HS-5 (cell line): Measurements from ENCODE around the gene FOXA2.
"Not testable (repeated sequence)": the region's sequence is repeated elsewhere in the genome, so short reads cannot be mapped to it uniquely, and the experiment has no call there.

ENCODE experiments used
- DNase-seq: peaks from one replicate; pipeline ENCODE4 v3.0.0-alpha.2; 2012; ENCODE audit warnings: low read depth

The FOXA2 gene

DNA sequence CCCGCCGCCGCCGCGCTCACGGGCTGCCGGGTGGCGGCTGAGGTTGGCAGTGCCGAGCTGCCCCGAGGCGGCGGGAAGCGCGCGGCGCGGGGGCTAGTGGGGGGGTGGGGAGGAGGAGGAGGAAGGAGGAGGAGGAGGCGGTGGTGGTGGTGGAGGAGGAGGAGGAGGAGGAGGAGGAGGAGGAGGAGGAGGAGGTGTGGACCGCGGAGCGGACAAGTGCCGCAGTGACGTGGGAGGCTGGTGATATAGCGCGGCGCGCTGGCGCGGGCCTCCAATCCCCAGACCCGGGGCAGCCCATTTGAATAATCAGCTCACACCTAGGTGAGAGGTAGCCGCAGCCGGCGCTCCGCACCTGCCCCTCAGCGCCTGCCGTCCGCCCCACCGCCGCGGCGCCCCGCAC, at the start of gene FOXA2:
Gene FOXA2 (minus strand): TSS at position 51 of the 400 bp plus-strand sequence. CDS start 294 bp downstream, outside the sequence.
- DNase-seq = no peak

DNA sequence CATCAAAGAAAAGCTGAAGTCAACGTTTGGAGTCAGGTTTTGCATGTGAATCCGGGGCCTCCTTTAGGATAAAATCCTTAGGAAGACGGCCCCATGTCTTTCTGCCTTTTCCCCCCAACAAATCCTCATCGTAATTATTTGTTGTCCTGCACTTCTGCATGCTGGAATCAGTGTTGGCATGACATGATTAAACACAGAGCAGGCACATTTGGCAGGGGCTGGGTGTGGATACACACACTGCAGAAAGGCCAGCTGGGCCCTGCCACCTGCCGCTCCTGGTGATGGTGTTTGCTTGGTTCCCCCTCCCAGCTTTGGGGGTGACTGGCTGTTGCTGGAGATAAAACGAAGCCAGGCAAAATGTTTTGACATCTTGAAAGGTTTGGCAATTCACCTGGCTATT, 46.3 kb upstream of the FOXA2 start:
- DNase-seq = no peak

DNA sequence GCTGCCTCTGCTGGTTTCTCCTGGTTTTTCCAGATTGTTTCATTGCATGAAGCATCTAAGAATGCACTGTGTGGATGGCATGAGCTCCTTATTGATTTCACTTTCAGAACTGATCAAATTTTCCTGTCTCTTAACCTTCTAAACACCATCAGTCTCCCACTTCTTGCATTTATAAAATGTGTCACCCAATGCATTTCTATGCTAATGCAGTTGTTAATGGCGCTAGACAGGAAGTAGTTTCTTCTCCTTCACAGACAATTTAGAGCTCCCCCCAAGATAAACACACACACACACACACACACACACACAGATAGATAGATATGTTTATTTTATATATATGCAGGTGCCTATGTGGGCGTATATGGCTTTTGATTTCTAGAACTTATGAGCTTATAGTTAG, 45.6 kb upstream of the FOXA2 start:
- DNase-seq = no peak

DNA sequence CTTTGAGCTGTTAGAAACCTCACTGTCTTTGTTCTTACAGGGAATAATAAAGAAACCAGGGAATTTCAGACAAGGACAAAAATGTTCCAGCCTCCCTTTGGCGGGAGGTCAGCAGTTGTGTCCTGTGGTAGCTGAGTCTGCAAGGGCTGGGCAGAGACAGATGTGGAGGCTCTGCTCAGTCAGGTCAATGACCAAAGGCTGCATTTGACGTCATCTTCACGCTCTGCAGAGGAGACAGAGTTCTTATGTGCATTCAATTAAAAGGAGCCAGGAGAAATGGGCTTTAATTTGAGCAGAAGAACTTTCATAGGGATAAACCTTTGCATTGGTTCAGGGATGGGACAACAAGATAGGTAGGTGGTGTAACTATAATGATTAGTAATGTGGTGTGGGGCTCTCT, 45.1 kb upstream of the FOXA2 start:
- DNase-seq = no peak

DNA sequence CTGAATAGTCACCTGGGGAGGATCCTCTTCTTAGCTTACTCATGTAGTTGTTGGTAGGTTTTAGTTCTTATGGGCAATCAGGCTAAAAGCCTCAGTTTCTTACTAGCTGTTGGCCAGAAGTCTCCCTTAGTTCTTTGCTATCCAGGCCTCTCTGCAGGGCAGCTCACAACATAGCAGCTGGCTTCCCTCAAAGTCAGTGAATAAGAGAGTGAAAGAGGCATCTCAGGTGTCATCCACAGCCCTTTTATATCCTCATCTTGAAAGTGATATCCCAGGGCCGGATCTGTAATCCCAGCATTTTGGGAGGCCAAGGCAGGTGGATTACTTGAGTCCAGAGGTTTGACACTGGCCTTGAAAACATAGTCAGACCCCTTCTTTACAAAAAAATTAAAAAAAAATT, 42.1 kb upstream of the FOXA2 start:
- no peak for DNase-seq

DNA sequence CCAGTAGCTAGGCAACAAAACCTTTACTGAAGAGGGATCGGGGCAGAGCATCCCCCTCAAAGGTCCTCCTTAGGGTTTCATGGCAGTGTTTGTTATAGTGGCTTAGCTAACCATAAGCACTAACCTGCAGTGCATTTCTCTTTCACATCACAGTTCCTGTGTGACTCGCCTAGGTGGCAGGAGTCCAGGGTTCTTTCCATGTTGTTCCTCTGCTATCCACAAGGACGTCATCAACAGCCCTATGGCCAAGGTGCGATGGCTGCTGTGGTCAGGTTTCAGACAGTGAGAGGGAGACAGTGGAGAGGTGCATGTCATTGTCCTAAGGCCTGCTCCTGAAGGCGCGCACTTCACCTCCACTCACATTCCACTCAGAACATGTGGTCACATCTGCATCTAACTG, 38.8 kb upstream of the FOXA2 start:
- no peak for DNase-seq

DNA sequence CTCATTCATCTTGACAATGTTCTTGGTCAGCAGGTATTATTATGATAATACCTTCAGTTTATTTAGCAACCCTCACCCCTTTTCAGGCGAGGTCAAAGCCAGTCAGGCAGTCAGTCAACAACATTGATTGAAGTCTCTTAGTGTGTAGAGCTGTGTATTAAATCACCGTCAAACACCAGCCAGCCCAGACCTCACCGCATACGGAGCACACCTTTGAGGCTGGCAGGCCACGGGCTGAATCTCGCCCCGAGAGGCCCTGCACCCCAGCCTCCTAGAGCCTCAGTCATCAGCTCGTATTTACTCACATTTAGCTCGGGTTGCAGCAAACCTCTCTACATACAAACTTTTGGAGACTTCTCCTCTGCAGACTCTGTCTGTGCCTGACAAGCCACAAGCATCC, 36.0 kb upstream of the FOXA2 start:
- no peak for DNase-seq

DNA sequence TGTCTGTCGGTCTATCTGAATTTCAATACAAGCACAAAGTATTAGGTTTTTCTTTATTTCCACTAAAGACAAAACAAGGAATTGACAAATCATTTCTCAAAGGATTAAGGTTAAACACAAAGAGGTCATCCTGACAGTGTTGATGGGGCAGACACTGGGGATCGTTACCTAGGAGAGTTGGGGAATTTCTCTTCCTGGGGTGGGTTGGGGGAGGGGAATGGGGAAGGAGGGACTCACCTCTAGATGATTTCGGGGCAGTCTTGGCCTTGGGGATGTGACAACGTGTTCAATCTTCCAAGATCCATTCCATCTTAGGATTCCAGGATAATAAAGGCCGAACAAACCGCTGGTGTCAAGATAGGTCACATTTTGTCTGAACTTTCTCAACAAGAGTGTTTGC, 35.4 kb upstream of the FOXA2 start:
- DNase-seq = no peak

DNA sequence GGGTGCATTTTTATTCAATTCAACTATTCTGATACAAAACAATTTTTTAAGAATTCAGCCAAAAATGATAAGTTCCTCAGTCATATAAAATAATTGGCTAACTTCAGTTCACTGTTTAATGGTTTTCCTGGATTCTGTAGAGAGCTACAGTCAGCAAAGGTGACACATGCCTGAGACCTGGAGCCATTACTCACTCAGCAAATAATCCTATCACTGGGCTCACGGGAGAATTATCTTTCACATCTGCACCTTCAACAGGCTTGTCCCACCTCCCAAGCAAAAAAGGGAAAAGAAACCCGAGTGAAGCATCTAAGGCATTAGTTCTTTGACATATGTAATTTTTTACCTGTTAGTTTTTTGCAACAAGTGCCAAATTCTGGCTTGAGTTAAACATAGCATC, 34.9 kb upstream of the FOXA2 start:
- no peak for DNase-seq

DNA sequence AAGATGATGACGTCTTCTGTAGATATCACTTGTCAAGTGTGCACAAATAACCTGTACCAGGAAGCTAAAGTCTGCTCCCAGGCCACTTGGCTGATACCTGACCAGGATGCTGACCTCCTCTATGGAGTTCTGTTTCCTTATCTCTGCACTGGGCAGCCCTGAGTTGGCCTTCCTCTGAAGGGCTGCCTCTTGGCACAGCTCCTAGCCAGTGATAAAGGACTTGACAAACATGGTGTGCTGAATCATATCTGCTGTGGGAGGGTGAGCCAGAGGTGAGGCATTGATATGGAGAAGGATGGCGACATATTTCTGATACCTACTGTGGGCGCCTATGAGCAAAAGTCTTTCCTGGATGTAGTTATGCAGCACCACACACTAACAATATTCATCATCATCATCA, 32.8 kb upstream of the FOXA2 start:
- no peak for DNase-seq

DNA sequence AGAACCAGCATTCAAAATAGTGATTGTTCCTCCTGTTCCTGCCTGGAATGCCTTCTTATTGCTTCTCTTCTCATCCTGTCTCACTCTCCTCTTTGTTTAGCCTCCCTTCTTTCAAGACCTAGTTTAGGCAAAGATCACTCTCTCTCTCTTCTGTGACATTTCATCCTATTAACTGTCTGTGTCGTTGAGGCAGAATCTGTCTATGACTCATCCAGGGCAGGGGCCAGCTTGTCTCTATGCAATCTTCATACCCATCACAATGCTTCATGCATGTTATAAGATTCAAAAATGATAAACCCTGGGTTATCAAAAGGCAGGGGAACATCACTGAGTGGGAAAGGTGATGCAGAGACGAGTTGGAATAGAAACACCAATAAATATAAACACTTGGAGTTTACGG, 32.2 kb upstream of the FOXA2 start:
- DNase-seq = no peak

DNA sequence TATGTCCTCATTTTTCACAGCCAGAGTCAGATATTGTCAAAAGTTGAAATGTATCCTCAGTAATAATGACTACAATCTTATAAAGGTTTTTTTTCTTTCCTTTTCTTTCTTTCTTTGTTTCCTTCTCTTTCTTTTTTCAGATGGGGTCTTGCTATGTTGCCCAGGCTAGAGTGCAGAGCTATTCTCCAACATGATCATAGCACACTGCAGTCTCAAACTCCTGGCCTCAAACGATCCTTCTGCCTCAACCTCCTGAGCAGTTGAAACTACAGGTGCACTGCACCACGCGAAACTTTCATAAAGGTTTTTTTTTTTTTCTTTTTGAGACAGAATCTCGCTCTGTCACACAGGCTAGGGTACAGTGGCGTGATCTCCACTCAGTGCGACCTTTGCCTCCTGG, 31.1 kb upstream of the FOXA2 start:
- no peak for DNase-seq

DNA sequence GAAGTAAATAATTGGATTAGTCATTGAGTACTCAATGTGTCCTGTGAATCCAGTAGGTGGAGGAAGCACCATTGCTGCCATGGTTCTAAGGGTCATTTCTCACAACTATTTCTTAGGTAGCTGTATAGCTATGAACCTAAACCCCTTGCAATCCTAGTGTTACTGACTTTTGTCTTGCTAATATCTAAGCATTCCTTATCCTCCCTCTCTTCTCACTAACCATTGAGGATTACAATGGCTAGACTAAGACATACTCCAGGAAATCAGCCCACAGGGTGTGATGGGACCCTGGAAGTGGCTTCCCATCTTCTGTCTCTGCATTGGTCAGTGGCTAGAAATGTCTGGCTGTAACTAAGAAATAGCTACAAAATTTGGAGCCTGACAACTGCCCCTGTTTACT, 27.3 kb upstream of the FOXA2 start:
- DNase-seq = no peak

DNA sequence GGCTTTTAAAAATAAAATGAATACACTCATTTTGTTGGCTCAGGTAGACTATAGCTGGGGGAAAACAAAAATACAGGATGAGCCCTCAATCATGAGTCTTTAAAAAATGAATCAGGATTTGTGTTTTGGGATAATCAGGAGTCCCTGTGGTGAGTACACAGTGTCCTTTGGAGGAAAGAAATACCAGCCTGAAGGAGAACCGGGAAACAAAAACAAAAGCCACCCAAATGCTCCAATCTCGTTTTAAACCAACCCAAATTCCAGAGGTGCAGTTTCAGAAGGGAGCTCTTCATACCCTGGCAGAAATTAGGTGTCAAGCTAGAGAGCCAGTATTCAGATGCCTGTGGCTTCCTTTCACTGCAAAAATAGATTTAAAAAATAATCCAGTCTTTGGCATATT, 23.3 kb upstream of the FOXA2 start:
- no peak for DNase-seq

DNA sequence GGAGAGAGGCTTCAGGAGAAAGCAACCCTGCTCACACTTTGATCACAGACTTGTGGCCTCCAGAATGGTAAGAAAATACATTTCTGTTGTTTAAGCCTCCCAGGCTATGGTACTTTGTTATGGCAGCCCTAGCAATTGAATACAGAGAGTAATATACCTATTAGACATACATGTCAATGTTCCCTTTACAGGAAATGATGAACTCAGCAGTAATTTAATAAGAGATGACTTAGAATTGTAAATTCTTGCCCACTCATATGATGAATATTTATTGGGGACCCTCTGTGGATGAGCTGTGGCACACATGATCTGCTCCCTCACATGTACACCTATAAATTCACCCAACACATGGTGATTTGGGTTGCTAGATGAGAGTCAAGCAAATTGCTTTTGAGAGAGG, 20.4 kb upstream of the FOXA2 start:
- DNase-seq = no peak

DNA sequence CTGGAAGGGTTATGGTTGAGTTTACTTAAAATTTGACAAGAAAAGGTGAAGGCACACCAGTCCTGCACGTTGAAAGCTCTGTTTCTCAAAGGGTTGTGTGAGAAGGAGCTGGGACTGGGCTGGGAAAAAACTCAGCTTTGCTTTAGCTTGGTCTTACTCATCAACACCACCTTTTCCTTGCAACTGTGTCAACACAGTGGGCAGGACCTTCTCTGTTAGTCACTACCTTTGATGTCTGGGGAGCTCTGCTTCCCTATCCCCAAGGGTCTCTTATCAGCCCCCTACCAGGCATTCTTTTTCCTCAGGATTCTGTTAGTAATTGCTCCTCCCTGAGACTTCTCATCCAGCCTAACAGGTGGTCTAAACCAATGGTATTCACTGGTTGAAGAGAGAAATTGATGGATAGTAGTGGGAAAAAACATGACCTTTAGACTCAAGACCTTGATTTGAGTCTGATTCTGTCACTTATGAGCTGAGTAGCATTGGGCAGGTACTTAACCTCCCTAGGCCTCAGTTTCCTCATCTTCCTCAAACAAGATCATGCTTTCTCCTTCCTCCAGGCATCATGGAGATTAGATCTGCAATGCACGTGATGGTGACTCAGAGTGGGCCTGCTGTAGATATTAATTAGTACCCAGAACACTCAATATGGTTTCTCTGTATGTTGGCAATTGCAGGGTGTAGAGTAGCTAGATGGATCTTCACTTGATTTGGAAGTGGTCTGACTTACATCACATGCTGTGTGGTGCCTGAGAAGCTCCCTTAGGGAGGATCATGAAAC, 17.2 kb upstream of the FOXA2 start:
- DNase-seq = no peak

DNA sequence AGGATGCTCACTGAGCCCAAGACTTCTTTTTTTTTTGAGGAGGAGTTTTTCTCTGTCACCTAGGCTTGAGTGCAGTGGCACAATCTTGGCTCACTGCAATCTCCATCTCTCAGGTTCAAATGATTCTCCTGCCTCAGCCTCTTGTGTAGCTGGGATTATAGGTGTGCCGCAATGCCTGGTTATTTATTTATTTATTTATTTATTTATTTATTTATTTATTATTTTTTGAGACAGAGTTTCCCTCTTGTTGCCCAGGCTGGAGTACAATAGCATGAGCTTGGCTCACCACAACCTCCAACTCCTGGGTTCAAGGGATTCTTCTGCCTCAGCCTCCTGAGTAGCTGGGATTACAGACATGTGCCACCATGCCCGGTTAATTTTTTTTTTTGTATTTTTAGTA, 14.9 kb upstream of the FOXA2 start:
- not testable (repeated sequence) for DNase-seq

DNA sequence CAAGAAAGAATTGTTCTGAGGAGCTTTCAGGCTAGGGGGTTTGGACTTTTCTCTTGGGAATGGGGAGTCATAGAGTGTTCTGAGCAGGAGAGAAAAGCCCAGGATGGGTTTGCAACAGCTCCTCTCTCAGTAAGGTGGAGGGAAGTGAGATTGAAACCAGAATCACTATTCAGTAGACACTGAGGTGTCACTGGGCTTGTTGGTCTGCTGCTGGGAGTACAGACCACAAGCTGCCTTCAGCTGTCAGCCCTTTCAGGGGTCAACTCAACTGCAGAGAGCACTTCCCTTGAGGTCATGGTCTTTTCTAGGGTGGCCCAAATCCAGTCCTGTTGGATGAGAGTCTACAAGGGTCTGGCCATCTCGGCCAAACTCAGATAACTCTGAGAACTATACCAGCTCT, 12.9 kb upstream of the FOXA2 start:
- no peak for DNase-seq

DNA sequence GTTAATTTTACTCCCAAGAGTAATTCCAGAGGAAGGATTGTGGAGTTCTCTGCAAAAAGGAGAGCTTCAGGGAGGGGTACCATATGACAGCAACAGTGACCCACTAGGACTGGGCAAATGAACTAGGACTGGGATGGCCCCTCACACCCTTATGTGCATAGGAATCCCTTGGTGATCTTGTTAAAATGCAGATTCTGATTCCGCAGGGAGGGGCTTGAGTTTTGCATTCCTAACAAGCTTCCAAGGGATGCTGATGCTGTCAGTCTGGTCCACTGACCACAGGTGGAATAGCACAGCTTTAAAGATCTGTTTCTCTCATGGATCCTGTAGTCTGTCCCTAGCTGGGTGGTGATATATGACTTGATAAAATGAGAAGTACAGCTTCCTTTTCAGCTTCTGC, 6.3 kb upstream of the FOXA2 start:
- DNase-seq = no peak

DNA sequence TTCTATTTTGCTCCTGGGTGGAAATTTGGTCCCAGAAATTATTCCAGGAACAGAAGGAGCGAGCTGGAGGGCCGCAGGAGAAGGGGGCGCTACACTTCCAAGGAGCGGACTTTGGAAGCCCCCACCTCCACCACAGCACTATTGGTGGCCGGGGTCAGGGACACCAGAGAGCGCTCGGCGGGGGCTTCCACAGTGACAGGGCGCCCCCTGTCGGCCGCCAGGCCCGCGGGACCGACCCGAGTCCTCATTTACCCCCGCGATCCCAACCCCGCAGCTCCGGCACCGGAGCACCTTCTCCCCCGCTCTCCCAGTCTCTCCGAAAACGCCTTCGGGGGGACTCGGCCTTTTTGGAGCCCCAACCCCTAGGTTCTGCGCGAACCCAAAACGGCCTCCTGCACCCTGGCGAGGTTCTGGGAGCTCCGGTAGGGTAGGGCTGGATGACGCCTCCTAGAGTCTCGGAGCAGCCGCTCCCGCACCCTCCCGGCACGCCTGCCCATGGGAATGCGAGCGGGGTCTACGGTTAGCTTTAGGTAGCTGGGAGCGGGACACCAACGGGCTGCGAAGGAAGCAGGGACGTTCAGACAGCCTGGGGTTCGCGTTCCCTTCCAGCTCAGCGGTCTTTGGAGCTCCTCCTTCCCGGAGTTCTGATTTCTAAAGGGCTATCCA, 2.4 kb upstream of the FOXA2 start:
- DNase-seq = no peak

DNA sequence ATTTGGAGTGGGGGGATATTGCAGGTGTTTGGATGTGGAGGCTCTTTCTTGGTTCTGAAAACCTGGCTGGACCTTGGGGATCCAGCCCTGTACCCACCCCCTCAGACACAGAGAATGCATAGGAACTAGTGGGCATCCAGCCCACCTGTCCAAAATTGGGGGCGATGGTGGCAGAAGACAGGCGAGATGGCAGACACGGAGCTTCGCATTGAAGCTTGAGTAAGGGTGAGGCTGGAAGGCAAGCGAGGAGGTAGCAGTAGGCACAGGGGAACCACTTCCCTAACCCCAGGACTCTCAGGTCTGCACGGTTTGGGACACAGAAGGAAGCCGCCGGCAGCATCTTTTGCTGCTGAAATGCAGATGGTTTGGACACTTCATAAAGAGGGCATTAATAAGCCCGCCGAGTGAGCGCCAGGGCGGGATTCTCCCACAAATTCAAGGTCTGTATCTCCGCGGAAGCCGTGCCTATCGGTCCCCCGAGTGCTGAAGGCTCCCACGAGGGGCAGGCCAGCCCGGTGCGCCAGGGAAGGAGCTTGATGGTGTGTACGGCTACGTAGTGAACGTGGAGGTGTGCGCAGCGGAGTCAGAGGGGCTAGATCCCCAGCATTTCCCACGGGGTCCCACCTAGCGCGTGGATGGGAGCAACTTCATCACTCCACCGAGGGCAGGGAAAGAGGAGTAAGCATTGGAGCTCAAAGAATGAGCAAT, 1.6 kb upstream of the FOXA2 start:
- DNase-seq = no peak

DNA sequence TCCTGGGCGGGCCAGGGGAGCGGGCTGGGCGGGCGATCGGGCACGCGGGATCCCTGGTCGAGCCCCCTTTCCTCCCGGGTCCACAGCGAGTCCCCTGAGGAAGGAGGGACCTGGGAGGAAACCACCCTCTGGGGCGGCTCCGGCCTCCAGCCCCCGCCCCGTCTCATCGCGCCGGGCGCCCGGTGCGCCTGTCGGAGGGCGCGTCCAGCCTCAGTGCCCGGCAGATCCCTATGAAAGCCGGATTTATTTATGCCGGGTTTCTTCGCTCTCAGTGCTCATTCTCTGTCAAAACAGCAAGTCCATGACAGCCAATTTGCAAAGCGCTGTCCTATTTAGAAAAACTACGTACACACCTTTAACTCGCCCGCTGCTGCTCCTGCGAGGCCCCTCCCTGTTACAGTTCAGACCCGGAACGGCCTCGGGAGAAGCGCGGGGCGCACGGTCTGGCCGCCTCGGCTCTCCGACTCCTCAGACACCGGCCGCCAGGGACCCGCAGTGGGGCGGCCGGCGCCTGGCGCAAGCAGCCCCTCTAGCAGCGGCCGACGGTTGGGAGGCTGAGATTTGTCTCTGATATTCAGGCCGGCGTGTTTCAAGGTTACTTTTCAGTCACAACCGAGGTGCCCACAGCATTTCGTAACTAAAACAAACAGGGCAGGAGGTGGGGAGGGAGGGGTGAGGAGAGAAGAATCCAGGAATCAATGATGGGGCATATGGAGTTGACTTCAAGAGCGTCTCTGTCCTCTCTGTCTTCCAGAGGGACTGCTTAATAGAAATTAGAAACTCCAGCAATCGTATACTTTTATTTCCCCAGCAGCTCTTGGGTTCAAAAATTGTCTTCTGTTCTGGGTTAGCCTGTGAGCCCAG, 782 bp upstream of the FOXA2 start:
- DNase-seq = no peak
